ENCODE results near the gene ZNF292.

DNA sequence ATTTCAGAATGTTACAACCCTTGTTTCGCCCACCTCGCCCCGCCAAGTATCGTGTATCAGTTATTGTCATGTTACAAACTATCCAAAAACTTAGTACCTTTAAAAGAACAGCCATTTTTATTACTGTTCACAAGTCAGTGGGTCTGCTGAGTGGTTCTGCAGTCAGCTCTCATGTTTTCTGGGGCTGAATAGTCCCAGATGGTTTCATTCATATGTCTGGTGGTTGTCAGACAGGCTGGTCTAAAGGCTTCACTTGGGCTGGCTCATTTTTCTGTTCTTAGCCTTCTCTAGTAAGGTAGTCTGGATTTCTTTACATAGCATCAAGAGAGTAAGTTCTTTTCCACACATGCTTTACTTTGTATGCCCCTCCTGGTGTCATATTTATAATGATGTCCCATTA, 8.6 kb downstream of the ZNF292 start:
- TF ChIP-seq, protein P1, sequence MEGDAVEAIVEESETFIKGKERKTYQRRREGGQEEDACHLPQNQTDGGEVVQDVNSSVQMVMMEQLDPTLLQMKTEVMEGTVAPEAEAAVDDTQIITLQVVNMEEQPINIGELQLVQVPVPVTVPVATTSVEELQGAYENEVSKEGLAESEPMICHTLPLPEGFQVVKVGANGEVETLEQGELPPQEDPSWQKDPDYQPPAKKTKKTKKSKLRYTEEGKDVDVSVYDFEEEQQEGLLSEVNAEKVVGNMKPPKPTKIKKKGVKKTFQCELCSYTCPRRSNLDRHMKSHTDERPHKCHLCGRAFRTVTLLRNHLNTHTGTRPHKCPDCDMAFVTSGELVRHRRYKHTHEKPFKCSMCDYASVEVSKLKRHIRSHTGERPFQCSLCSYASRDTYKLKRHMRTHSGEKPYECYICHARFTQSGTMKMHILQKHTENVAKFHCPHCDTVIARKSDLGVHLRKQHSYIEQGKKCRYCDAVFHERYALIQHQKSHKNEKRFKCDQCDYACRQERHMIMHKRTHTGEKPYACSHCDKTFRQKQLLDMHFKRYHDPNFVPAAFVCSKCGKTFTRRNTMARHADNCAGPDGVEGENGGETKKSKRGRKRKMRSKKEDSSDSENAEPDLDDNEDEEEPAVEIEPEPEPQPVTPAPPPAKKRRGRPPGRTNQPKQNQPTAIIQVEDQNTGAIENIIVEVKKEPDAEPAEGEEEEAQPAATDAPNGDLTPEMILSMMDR (conservative IDR thresholded peaks at IDR 0.05): no peak
- TF ChIP-seq ZFX (IDR thresholded peaks at IDR 0.05): no peak
